HEK293T (cell line): Measurements from ENCODE around the gene DEPDC1B.

Experiments
- CTCF ChIA-PET: fragments of 350-600 bp; formaldehyde crosslinking; extraction: SDS; loops from one replicate; lab custom pipeline; 2021; ENCODE audit warnings: antibody characterized with exemption, inconsistent platforms; lab: Yijun Ruan, JAX
- POLR2A ChIA-PET: fragments of 350-600 bp; formaldehyde crosslinking; extraction: SDS; loops from one replicate; lab custom pipeline; 2020; ENCODE audit warnings: antibody characterized with exemption, inconsistent platforms; lab: Yijun Ruan, JAX
- DNase-seq: peaks from one replicate; pipeline ENCODE4 v3.0.0; 2012; ENCODE audit warnings: mixed read lengths; ENCODE audit errors: extremely low spot score
- ARNT ChIP-seq: fragments of 450-650 bp; IDR thresholded peaks from 2 replicates; pipeline ENCODE4 v1.6.1; 2017; ENCODE audit warnings: mild to moderate bottlenecking
- BHLHE40 ChIP-seq: fragments of 450-650 bp; IDR thresholded peaks from 2 replicates; pipeline ENCODE4 v1.6.1; 2016; ENCODE audit warnings: mild to moderate bottlenecking, moderate library complexity, borderline replicate concordance
- CTBP1 ChIP-seq: fragments of 450-650 bp; IDR thresholded peaks from 2 replicates; pipeline ENCODE4 v1.6.1; 2016; ENCODE audit warnings: borderline replicate concordance
- ELF4 ChIP-seq: fragments of 450-650 bp; IDR thresholded peaks from 2 replicates; pipeline ENCODE4 v1.6.1; 2017; ENCODE audit warnings: antibody characterized with exemption
- FOXA1 ChIP-seq: fragments of 450-650 bp; IDR thresholded peaks from 2 replicates; pipeline ENCODE4 v1.6.1; 2016; ENCODE audit warnings: mild to moderate bottlenecking
- FOXK2 ChIP-seq: fragments of 450-650 bp; IDR thresholded peaks from 2 replicates; pipeline ENCODE4 v1.6.1; 2016; ENCODE audit warnings: mild to moderate bottlenecking
- FOXM1 ChIP-seq: fragments of 450-650 bp; IDR thresholded peaks from 2 replicates; pipeline ENCODE4 v1.6.1; 2017; ENCODE audit warnings: mild to moderate bottlenecking, borderline replicate concordance
- HDGF ChIP-seq: fragments of 450-650 bp; IDR thresholded peaks from 2 replicates; pipeline ENCODE4 v1.6.1; 2017; ENCODE audit warnings: antibody characterized with exemption, borderline replicate concordance
- L3MBTL2 ChIP-seq: fragments of 450-650 bp; conservative IDR thresholded peaks from 2 replicates; pipeline ENCODE4 v1.6.1; 2016; ENCODE audit warnings: mild to moderate bottlenecking
- LEF1 ChIP-seq: fragments of 450-650 bp; IDR thresholded peaks from 2 replicates; pipeline ENCODE4 v1.6.1; 2017; ENCODE audit warnings: mild to moderate bottlenecking, borderline replicate concordance
- NFRKB ChIP-seq: fragments of 450-650 bp; IDR thresholded peaks from 2 replicates; pipeline ENCODE4 v1.6.1; 2016; ENCODE audit warnings: mild to moderate bottlenecking, moderate library complexity
- SP1 ChIP-seq: fragments of 450-650 bp; IDR thresholded peaks from 2 replicates; pipeline ENCODE4 v1.6.1; 2017
- SUZ12 ChIP-seq: fragments of 450-650 bp; IDR thresholded peaks from 2 replicates; pipeline ENCODE4 v1.6.1; 2016; ENCODE audit warnings: mild to moderate bottlenecking
- TARDBP ChIP-seq: fragments of 450-650 bp; IDR thresholded peaks from 2 replicates; pipeline ENCODE4 v1.6.1; 2016
- ZNF384 ChIP-seq: fragments of 450-650 bp; IDR thresholded peaks from 2 replicates; pipeline ENCODE4 v1.6.1; 2016
- TF ChIP-seq, protein P1 (sequence below): fragments of 450-650 bp; IDR thresholded peaks from 2 replicates; pipeline ENCODE4 v1.6.1; 2016

DEPDC1B gene

DNA sequence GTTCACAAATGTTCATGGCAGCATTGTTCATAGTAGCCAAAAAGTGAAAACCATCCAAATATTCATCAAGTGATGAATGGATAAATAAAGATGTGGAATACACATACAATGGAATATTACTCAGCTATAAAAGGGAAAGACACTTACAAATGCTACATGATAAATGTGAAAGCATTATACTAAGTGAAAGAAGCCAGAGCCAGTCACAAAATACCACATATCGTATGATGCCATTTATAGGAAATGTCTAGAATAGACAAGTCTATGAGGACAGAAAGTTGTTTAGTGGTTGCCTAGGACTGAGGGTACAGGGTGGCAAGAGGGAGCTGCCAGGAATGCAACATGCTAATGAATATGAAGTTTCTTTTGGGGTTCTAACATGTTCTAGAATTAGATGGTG lies 148.7 kb downstream of the DEPDC1B start:
- no peak for DNase-seq
- ChIA-PET CTCF (no interaction called here), POLR2A (no interaction called here)
- no peak for TF ChIP-seq LEF1
- no peak for TF ChIP-seq SP1
- TF ChIP-seq FOXK2: no peak
- no peak for TF ChIP-seq NFRKB
- no peak for TF ChIP-seq ZNF384
- no peak for TF ChIP-seq ELF4
- TF ChIP-seq ARNT: no peak
- no peak for TF ChIP-seq L3MBTL2
- no peak for TF ChIP-seq CTBP1

DNA sequence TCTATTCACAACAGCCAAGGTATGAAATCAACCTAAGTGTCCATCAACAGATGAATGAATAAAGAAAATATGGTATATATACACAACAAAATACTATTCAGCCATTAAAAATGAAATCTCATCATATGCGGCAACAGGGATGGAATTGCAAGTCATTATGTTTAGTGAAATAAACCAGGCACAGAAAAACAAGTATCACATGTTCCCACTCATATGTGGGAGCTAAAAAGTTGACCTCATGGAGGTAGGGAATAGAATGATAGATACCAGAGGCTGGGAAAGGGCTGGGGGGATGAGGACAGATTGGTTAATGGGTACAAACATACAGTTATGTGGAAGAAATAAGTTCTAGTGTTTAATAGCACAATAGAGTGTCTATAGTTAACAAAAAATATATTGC lies 149.7 kb downstream of the DEPDC1B start:
- ChIA-PET POLR2A (no interaction called here), CTCF (no interaction called here)
- no peak for DNase-seq
- TF ChIP-seq ZNF384 (no peak), SP1 (no peak), LEF1 (no peak), CTBP1 (no peak), HDGF (no peak), SUZ12 (no peak), BHLHE40 (no peak), ELF4 (no peak), ARNT (no peak), FOXA1 (no peak), TARDBP (no peak), FOXM1 (no peak), L3MBTL2 (no peak), NFRKB (no peak)
- TF ChIP-seq, protein P1, sequence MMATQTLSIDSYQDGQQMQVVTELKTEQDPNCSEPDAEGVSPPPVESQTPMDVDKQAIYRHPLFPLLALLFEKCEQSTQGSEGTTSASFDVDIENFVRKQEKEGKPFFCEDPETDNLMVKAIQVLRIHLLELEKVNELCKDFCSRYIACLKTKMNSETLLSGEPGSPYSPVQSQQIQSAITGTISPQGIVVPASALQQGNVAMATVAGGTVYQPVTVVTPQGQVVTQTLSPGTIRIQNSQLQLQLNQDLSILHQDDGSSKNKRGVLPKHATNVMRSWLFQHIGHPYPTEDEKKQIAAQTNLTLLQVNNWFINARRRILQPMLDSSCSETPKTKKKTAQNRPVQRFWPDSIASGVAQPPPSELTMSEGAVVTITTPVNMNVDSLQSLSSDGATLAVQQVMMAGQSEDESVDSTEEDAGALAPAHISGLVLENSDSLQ: no peak

- ChIA-PET POLR2A (no interaction called here), CTCF (no interaction called here)
- TF ChIP-seq HDGF (no peak), CTBP1 (no peak), ARNT (no peak), FOXK2 (no peak), ELF4 (no peak), FOXM1 (no peak), NFRKB (no peak), SUZ12 (no peak), LEF1 (no peak), SP1 (no peak), ZNF384 (no peak), FOXA1 (no peak), TARDBP (no peak), BHLHE40 (no peak)
- TF ChIP-seq, protein P1: no peak
- DNase-seq: no peak
These were observed 150.1 kb downstream of the DEPDC1B start for GRCh38 chr5:60549841-60550240.
